OCI-LY7 (cell line): ENCODE data around the gene EGLN3. TPM values are rescaled to one million over a fixed set of nuclear protein-coding genes. Genes with fewer than 3 reads are reported as not detected.

ENCODE experiments used
- BruUV-seq: library from RNA; stranded (reverse); fragments of 400-500 nt; replicated peaks from 2 replicates; lab custom pipeline; 2021; lab: Mats Ljungman, UMichigan
- CTCF ChIA-PET: fragments of 300-600 bp; sonication (Branson Sonifier 250); formaldehyde crosslinking; loops from one replicate; lab custom pipeline; 2022; ENCODE audit warnings: antibody characterized with exemption; ENCODE audit not compliant: unreplicated experiment; lab: Charles Lee
- POLR2A ChIA-PET: fragments of 300-600 bp; sonication (Branson Sonifier 250); formaldehyde crosslinking; loops from one replicate; lab custom pipeline; 2022; ENCODE audit warnings: antibody characterized with exemption; lab: Charles Lee
- DNase-seq: peaks from one replicate; pipeline ENCODE4 v3.0.0-alpha.2; 2015; ENCODE audit warnings: low spot score
- H2AFZ ChIP-seq: fragments of 200-600 bp; sonication (generic), shearing (Covaris generic); 2 replicates; pipeline ENCODE4 v1.6.1; 2014; ENCODE audit warnings: mild to moderate bottlenecking, antibody characterized with exemption, low read length, moderate library complexity
- H3K27ac ChIP-seq: fragments of 200-600 bp; sonication (generic); 2 replicates; pipeline ENCODE4 v1.5.1; 2014; ENCODE audit warnings: mixed run types, low read depth, mild to moderate bottlenecking, moderate library complexity, low read length, inconsistent platforms; ENCODE audit not compliant: poor library complexity, severe bottlenecking
- H3K36me3 ChIP-seq: fragments of 200-600 bp; sonication (generic); 2 replicates; pipeline ENCODE4 v1.6.1; 2014; ENCODE audit warnings: mild to moderate bottlenecking, antibody characterized with exemption, low read length, moderate library complexity, mixed read lengths; ENCODE audit not compliant: insufficient read depth
- H3K4me1 ChIP-seq: fragments of 200-600 bp; sonication (generic); 2 replicates; pipeline ENCODE4 v1.5.1; 2014; ENCODE audit warnings: mild to moderate bottlenecking, low read length; ENCODE audit not compliant: insufficient read depth, poor library complexity, severe bottlenecking
- H3K4me2 ChIP-seq: fragments of 200-600 bp; sonication (generic); 2 replicates; pipeline ENCODE4 v1.6.1; 2014; ENCODE audit warnings: mild to moderate bottlenecking, low read length
- H3K4me3 ChIP-seq: fragments of 200-600 bp; sonication (generic); 2 replicates; pipeline ENCODE4 v1.5.1; 2014; ENCODE audit warnings: mild to moderate bottlenecking, low read depth, low read length; ENCODE audit not compliant: poor library complexity, severe bottlenecking
- H3K79me2 ChIP-seq: fragments of 200-600 bp; sonication (generic); 2 replicates; pipeline ENCODE4 v1.6.1; 2016; ENCODE audit warnings: low read depth, mild to moderate bottlenecking, low read length, moderate library complexity, mixed read lengths; ENCODE audit not compliant: insufficient read depth
- H3K9me2 ChIP-seq: fragments of 200-600 bp; sonication (generic); 2 replicates; pipeline ENCODE4 v1.6.1; 2016; ENCODE audit warnings: mild to moderate bottlenecking, low read length, mixed read lengths; ENCODE audit not compliant: insufficient read depth
- H3K9me3 ChIP-seq: fragments of 200-600 bp; sonication (generic); 2 replicates; pipeline ENCODE4 v1.6.1; 2014; ENCODE audit warnings: mild to moderate bottlenecking, mixed run types, low read length, mixed read lengths
- H4K20me1 ChIP-seq: fragments of 200-600 bp; sonication (generic); 2 replicates; pipeline ENCODE4 v1.6.1; 2014; ENCODE audit warnings: mild to moderate bottlenecking, antibody characterized with exemption, low read length, moderate library complexity, mixed read lengths; ENCODE audit not compliant: insufficient read depth
- CTCF ChIP-seq: fragments of 200-600 bp; sonication (generic); conservative IDR thresholded peaks from 2 replicates; pipeline ENCODE4 v1.5.1; 2014; ENCODE audit warnings: mild to moderate bottlenecking, antibody characterized with exemption, low read length, moderate library complexity, mixed read lengths
- EZH2phosphoT487 ChIP-seq: fragments of 200-600 bp; sonication (generic); IDR thresholded peaks from 2 replicates; pipeline ENCODE4 v1.6.1; 2018; ENCODE audit warnings: low read depth, borderline replicate concordance, mild to moderate bottlenecking, mixed run types, antibody characterized with exemption, low read length, moderate library complexity, mixed read lengths
- intact Hi-C: fragments of 100-400 bp; cut with micrococcal nuclease; formaldehyde crosslinking; loops from one replicate; pipeline ENCODE4 v1.10.0; 2022; ENCODE audit not compliant: unreplicated experiment
- total RNA-seq, 2 experiments: library from RNA; depleted of rRNA in 1 of 2; stranded (reverse); fragments of >200 nt in 1 of 2; shearing (Covaris generic) in 1 of 2; gene quantifications; 2 replicates each; pipeline ENCODE4 v1.2.3, GENCODE V29; 2014 to 2022

EGLN3 gene
- total RNA-seq, 2 experiments from 2014 or later: not detected

- BruUV-seq: no TSS peak
- Histone ChIP-seq H3K36me3 (no peaks in the 10 kb centered on the region), H3K9me2 (no peaks in the 10 kb centered on the region), H3K4me2 (no peak overlapping the region), H3K27ac (no peak overlapping the region), H3K4me1 (no peaks in the 10 kb centered on the region), H2AFZ (no peak overlapping the region), H3K9me3 (no peaks in the 10 kb centered on the region), H3K79me2 (no peaks in the 10 kb centered on the region), H3K4me3 (no peak overlapping the region), H4K20me1 (no peaks in the 10 kb centered on the region)
- DNase-seq: no peak
- TF ChIP-seq CTCF (no peak), EZH2phosphoT487 (no peak)
- intact Hi-C loops: no loop called here
- CTCF ChIA-PET: no interaction called here
- POLR2A ChIA-PET: interaction anchor here (0.8 kb wide), 1 partner anchor 11 kb away, joined by 3 read pairs; no protein-coding TSS in a partner anchor
Observed at GRCh38 chr14:33901426-33902155, 49.3 kb downstream of the EGLN3 start.

- CTCF ChIA-PET: no interaction called here
- Histone ChIP-seq H2AFZ (no peak overlapping the region), H3K9me2 (no peaks in the 10 kb centered on the region), H3K9me3 (no peaks in the 10 kb centered on the region), H3K36me3 (no peaks in the 10 kb centered on the region), H3K79me2 (no peaks in the 10 kb centered on the region), H3K4me3 (no peak overlapping the region), H3K27ac (no peak overlapping the region), H3K4me2 (no peak overlapping the region), H4K20me1 (no peaks in the 10 kb centered on the region), H3K4me1 (no peaks in the 10 kb centered on the region)
- no TSS peak for BruUV-seq
- TF ChIP-seq CTCF (no peak), EZH2phosphoT487 (no peak)
- intact Hi-C loops: no loop called here
- DNase-seq: no peak
- POLR2A ChIA-PET: no interaction called here
Observed at GRCh38 chr14:33900706-33901105, 50.2 kb downstream of the EGLN3 start.

GRCh38 chr14:33899723-33900341 is 51.0 kb downstream of the EGLN3 start:
- H3K36me3 ChIP-seq: no peaks in the 10 kb centered on the region
- DNase-seq: no peak
- H3K4me1 ChIP-seq: no peaks in the 10 kb centered on the region
- ChIA-PET POLR2A (interaction anchor here (0.7 kb wide), 2 partner anchors 750 to 934 kb away, joined by 4 read pairs; no protein-coding TSS in a partner anchor), CTCF (no interaction called here)
- no peak overlapping the region for H3K27ac ChIP-seq
- no peak overlapping the region for H2AFZ ChIP-seq
- H4K20me1 ChIP-seq: no peaks in the 10 kb centered on the region
- no peaks in the 10 kb centered on the region for H3K79me2 ChIP-seq
- H3K9me2 ChIP-seq: no peaks in the 10 kb centered on the region
- H3K4me2 ChIP-seq: no peak overlapping the region
- no peak overlapping the region for H3K4me3 ChIP-seq
- BruUV-seq: no TSS peak
- TF ChIP-seq CTCF: no peak
- TF ChIP-seq EZH2phosphoT487: no peak
- H3K9me3 ChIP-seq: no peaks in the 10 kb centered on the region
- intact Hi-C loops: no loop called here
